Umbilical cord (tissue), 2 donors: ENCODE data around the gene NEXN. TPM values are rescaled to one million over a fixed set of nuclear protein-coding genes. Genes with fewer than 3 reads are reported as not detected.
"Not testable (repeated sequence)": the region's sequence is repeated elsewhere in the genome, so short reads cannot be mapped to it uniquely, and the experiment has no call there.

ENCODE experiments used
- DNase-seq: peaks from one replicate; pipeline ENCODE4 v3.0.0-alpha.2; 2015; ENCODE audit warnings: low spot score
- total RNA-seq: library from RNA; depleted of rRNA; stranded (reverse); fragments of >200 nt; gene quantifications from one replicate; pipeline ENCODE4 v1.2.3, GENCODE V29; 2014; ENCODE audit warnings: low replicate concordance; ENCODE audit not compliant: insufficient read depth

Gene NEXN
- total RNA-seq, 1 donor from 2014 or later: 76.1 TPM

DNA sequence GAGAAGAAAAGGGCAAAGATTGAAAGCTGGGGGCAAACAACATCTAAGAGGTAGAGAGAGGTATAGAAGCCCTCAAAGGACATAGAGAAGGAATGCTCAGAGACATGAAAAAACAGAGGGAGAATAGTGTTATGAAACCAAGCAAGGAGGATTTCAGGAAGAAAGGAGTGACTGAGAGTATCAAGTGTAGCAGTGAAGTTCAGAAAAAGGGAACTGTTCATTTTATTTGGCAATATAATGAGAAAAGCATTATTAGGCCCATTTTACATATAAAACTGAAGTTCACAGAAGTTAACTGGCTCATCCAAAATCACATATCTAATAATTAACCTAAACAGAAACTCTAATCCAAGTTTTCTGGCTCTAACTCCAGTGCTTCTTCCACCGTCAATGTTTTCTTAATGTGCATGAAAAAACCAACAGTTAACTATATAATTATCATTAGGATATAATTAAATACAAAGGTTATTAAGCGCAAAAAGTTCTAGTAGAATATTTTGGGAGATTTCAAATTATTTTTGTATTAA lies 17.7 kb downstream of the NEXN start:
- no peak for DNase-seq

DNA sequence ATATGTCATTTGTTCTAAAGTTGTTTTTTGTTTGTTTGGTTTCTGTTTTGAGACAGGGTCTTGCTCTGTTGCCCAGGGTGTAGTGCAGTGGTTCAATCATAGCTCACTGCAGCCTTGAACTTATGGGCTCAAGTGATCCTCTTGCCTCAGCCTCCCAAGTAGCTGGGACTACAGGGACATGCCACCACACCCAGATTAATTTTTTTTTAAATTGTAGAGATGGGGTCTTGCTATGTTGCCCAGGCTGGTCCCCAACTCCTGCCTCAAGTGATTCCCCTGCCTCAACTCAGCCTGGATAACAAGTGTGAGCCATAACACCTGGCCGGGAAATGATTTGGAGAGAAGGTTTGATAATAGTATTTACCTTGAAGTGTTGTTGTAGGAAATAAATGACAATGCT lies 18.2 kb downstream of the NEXN start:
- no peak for DNase-seq

DNA sequence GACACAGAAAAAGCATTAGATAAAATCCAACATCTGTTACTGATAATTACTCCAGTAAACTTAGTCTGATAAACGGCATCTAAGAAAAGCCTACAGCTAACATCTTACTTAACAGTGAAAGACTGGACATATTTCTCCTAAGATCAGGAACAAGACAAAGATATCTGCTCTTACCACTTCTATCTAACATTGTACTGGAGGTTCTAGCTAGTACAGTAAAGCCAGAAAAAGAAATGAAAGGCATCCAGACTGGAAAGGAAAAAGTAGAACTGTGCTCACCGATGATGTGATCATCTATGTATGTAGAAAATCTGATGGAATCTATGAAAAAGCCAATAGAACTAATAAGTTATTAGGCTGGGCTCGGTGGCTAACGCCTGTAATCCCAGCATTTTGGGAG lies 21.7 kb downstream of the NEXN start:
- DNase-seq: peak; percentile 61

DNA sequence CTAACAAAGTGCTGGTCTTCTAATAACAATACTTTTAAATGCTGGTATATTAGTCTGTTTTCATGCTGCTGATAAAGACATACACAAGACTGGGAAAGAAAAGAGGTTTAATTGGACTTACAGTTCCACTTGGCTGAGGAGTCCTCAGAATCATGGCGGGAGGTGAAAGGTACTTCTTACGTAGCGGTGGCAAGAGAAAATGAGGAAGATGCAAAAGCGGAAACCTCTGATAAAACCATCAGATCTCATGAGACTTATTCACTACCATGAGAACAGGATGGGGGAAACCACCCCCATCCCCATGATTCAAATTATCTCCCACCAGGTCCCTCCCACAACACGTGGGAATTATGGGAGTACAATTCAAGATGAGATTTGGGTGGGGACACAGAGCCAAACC lies 30.5 kb downstream of the NEXN start:
- DNase-seq: not testable (repeated sequence)

DNA sequence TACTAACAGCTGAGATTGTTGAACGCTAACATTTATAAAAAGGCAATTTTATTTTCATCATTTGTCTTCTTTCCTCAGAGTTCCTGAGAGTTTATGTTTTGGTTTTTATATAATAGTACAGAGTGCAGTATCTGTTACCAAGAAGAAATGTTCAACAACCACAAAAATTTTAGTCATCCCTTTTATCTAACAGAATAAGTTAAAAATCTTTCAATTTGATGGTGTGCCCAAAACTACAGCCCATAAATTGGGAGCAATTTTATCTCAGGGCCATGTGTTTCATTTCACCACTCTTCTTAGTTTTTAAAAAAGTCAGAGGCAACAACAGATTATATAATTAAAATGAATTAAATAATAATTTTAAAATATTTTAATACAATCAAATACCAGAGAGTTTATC lies 37.1 kb downstream of the NEXN start:
- peak; percentile 80 for DNase-seq

DNA sequence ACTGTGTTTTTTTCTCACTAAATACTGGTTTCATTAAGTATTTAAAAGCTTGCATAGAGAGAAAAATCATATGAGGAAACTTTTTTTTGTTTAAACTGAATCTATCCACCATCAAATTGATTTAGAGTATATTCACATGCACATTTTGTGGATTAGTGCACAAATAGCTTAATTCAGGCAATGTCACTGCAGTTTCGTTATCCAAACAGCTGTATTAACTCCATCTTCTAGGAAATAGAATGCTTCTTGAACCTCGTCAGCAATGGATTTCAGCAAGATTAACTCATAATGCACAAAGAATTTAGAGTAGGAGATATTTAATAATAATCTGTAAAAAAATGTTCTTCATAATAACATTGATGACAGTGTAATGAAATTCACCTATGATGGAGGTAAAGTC lies 37.5 kb downstream of the NEXN start:
- peak; percentile 68 for DNase-seq

DNA sequence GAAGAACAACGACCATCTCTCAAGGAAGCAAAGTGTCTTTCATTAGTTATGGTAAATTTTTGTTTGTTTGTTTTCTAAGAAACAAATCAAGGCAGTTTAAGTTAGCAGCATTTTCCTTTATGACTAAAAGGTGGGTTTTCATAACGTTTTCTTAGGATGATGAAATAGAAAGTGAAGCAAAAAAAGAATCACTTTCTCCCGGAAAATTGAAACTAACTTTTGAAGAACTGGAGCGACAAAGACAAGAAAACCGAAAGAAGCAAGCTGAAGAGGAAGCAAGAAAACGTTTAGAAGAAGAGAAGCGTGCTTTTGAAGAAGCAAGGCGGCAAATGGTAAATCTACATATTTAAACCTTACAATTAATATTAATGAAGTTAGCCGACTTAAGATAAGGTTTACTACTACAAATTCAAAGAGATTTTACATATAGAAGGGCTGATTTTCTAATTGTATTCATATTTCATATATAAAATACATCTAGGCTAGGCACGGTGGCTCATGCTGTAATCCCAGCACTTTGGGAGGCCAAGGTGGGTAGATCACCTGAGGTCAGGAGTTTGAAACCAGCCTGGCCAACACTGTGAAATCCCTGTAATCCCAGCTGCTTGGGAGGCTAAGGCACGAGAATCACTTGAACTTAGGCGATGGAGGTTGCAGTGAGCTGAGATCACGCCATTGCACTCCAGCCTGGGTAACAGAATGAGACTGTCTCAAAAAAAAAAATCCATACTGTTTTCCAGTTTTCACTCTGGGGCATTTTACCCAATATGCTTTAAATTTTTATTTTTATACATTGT lies 38.3 kb downstream of the NEXN start:
- peak; percentile 18 for DNase-seq

DNA sequence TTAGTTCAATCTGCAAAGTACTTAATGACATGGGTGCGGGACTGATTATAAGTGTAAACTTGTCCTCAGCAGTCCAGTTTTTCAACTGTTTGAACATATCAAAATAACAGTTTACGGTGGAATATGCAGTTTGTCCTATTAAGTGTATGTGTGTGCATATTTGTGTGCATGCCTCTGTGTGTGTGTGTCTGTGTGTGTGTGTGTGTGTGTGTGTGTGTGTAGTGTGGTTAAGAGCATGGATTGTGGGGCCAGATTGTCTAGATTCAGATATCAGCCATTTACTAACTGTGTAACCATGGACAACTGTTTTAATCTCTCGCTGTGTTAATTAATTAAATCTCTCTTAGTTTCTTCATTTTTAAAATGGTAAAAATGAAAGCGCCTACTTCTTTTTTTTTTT lies 39.0 kb downstream of the NEXN start:
- DNase-seq: no peak

DNA sequence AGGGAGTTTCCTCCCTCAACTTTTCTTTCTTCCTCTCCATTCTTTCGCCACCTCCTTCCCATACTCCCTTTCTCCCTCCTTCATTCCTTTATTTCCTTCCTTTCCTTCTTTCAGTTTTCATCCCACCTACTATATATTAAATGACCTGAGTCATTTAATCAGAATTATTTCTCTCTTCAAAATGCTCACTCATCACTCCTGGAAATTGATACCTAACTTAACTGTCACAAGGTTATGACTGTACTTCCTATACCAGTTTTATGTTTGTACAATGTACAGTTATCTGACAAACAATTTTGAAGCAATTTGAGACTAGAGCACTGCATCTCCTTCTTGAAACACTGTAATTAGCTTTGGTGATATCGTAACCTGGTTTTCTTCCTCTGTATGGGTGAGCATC lies 41.4 kb downstream of the NEXN start:
- no peak for DNase-seq

DNA sequence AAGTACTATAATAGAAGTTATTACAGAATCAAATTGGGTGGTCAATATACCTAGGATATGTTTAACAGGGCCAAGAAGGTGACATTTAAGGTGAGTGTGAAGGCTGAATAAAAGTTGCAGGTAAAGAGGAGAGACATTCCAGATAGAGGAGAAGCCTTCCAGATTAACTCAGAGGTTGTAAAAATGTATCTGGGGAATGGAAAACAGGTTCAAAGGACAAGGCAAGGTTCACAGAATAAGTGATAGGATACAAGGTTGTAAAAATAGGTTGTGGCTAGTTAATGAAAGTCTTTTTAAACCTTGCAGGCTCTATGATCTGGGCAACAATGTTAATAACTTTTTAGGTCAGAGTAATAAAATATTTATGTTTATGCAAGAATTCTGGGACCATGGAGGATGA lies 50.2 kb downstream of the NEXN start:
- DNase-seq: no peak

DNA sequence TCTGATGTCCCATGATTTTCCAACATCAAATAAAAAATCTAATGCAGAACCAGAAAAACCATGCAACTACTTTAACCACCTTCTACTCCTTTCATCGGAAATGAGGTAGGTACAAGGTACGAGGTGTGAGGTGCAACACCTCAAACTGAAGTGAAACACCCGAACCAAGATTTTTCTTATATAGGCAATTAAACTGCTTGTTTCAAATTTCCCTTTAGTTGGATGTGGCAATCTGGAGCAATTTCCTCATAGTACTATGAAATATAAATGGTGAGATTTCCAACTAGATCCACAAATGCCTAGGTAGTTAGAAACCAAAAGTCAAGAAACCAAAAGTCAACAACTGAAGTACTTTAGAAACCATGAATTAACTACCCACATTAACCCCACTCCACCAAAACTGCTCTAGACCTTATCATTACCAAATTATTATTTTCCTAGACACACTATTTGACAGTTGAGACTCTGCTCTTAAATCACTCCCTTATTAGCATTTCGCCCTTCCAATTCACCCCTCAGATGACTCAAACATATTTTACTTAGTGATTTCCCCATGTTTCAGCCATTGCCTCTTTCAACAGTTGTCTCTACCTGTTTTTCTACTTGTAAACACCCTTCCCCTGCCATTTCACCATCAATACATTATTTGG lies 52.6 kb downstream of the NEXN start:
- no peak for DNase-seq

DNA sequence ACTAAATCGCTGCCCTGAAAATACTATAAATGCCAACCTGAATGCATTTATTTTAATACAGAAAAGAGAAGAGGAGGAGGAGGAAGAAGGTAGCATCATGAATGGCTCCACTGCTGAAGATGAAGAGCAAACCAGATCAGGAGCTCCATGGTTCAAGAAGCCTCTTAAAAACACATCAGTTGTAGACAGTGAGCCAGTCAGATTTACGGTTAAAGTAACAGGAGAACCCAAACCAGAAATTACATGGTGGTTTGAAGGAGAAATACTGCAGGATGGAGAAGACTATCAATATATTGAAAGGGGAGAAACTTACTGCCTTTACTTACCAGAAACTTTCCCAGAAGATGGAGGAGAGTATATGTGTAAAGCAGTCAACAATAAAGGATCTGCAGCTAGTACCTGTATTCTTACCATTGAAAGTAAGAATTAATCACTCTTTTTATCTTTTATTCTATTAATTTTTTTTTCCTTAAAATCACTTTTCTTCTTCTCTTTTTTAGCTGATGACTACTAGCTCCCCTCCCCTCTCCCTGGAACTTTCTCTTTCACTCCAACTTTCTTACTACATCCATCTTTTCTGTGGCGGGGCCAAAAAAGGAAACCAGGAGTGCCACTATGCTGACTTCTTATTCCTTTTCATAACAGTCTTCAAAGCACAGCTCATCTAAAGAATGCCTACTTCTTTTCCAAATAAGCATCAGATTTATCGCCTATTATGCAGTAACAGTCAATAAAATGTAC lies 54.1 kb downstream of the NEXN start:
- DNase-seq: no peak

DNA sequence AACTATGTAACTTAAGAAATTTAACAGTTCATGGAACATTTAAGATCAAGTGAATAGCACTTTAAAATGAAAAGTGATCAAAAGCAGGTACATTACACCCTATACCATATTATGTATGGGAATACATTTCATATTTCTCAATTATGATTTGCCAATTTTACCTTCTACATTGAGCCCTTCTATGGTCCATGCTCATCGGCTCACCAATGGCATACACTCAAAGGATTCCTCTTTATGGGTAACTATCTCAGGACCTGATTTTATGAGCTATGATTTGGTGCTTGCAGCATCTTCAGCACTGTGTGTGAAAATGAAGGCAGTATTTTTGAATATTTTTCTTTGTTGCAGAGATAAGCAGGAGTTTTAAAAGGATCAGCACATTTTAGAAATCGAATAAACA lies 56.9 kb downstream of the NEXN start:
- DNase-seq: no peak

DNA sequence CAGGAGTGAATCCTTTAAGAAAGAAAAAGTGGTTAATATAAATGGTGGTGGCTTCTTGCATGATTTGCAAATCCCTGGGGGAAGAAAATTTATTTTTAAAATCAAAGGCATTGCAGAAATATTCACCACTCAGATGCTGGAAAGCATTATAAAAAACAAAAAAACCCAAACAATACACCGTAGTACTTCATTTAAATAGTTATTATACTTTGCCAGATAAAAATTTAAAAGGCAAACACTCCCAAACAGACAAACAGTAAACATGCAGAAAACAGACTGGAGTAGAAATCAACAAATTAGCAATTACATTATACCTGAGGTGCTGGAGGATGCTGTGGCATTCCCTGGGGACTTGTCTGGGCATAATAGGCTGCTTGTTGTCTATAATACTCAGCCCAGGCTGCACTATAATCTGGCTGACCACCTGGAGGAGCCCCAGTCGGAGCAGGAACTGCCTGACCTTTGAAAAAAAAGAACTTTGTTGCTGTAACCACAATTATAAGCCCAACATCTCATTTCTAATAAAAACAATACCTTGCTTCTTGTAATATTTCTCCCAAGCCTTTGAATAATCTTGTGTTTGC lies 60.5 kb downstream of the NEXN start:
- DNase-seq: peak; percentile 6

DNA sequence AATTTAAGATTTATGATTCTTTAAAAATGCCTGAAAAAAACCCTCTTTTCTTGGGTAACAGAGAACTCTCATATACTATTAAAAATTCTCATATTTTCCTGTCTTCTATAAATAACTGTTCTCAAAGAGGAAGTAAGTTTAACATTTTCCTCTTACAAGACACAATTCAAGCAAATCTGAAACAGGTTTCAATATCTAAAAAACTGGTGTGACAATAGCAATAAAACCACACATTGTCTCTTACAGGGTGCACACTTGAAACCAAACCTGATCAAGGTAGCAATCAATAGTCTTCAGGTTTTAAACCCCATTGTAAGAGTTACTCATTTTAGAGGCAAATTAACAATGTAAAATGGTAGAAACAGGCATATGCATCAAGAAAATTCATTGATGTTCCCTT lies 62.4 kb downstream of the NEXN start:
- no peak for DNase-seq

DNA sequence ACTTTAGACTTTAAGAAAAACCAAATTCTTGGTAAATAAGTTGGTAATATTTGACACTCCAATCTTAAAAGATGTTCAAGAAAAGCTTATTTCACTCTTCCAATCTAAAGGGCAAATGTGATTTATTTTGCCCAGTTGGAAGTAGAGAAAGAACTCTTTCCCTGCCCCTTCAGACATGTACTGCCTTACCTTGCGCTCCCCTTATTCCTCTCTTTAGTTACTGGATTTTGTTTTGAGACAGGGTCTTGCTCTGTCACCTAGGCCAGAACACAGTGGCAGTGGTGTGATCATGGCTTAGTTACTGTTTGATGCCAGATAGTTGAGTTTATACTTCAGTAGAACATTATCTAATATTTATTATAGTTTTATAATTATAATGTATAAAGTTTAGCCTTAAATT lies 62.9 kb downstream of the NEXN start:
- no peak for DNase-seq

DNA sequence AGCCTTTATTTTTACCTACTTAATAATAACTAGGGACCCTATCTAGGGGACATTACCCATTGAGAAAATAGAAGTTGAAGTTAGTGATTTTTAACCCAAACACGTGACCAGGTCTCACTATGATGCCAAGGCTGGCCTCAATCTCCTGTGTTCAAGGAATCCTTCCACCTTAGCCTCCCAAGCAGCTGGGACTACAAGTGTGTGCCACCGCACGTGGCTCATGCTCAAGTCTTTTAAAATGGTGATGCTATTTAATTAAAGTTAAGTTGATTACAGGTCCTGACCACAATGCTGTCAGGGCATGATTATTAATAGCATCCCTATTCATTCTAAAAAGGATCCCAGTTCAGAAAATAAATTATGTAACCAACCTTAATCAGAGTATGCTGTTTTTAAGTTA lies 65.5 kb downstream of the NEXN start:
- DNase-seq: no peak

DNA sequence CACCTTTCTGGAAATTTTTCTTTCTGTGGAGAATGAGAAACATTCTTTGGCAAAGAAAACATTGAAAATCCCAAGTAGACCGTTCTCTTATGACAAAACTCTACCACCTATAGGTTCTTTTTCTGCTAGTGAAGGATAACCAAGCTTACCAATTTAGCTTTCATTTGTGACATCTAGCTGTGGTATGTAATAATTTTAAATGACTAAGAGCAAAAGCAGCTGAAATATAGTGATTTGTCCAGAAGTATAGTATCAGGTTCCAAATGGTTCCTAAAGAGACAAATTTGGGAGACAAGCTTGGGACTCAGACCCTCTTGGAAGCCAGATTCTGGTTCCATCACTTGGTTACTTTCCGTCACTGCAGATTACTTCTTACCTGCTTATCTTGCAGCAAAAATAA lies 66.1 kb downstream of the NEXN start:
- DNase-seq: no peak

DNA sequence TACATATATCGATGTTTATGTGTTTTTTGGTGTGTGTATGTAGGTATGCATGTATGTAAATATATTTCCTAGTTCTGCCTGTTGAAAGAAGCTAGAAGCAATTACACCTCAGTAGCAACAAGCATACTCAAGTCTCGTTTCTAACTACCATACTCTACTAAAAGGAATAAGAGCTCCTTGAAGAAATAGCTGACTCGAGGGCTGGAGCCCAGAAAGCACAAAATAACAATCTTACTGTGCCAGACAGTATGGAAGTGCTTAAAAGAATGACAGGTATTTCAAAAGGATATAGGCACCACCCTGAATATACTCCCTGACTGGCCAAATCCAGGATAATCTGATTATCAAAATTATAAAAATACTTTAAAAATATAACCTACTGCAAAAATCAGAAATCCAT lies 67.3 kb downstream of the NEXN start:
- DNase-seq: no peak

DNA sequence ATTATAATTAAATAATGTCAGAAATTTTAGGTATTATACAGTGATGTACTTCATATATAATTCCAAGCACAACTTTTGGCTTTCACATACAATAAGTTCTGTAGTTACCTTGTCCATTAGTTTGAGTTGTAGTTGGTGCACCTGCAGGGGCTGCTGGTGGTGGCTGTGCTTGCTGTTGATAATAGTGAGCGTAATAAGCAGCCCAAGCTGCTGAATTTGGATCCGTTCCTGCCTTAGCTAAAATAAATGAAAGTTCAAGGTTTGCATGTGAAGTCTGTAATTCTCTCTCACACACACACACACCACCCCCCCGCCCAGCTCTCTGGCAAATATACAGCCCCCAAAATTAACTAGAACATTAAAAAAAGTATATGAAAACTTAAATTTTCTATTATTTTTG lies 68.0 kb downstream of the NEXN start:
- DNase-seq: no peak

DNA sequence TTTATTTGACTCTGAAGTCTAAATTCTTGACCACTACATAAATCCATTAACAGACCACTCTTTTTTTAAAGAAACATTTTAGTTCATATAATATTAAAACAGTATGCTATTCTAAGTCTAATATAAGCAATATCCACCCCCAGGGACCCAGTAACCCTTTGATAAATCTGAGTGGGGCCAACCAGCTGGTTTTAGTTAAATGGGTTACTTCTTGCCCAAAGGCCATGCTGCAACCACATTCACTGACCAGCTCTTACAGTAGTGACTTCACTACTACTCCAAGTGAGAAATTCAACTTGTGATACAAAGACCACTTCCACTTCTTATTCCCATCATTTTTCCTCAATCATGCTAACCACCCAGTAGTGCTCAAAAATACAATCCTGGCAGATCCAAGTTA lies 70.0 kb downstream of the NEXN start:
- DNase-seq: no peak

DNA sequence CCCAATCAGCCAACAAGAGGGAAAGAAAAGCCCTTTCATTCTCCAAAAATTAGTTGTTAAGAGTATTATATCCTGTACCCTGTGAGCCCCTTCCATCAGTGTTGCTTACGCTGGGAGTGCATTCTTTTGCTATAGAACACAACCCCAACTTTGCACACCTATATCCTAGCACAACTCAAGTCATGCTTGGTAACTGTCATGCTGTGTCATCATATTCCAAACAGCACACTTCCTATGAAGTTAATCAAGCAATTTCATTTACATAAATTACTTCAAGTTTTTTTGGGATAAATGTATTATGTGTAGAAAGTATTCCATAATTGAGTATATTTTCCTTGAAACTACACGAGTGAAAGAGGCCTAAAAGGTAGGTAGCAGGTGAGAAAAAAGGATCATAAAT lies 70.4 kb downstream of the NEXN start:
- DNase-seq: no peak
